ENCODE data around the gene PGAP6. TPM values are rescaled to one million over a fixed set of nuclear protein-coding genes. Genes with fewer than 3 reads are reported as not detected.

Gene PGAP6
- total and polyA plus RNA-seq, 7 experiments from 2014 or later, result 17.0 to 107 (median 52.4) TPM

DNA sequence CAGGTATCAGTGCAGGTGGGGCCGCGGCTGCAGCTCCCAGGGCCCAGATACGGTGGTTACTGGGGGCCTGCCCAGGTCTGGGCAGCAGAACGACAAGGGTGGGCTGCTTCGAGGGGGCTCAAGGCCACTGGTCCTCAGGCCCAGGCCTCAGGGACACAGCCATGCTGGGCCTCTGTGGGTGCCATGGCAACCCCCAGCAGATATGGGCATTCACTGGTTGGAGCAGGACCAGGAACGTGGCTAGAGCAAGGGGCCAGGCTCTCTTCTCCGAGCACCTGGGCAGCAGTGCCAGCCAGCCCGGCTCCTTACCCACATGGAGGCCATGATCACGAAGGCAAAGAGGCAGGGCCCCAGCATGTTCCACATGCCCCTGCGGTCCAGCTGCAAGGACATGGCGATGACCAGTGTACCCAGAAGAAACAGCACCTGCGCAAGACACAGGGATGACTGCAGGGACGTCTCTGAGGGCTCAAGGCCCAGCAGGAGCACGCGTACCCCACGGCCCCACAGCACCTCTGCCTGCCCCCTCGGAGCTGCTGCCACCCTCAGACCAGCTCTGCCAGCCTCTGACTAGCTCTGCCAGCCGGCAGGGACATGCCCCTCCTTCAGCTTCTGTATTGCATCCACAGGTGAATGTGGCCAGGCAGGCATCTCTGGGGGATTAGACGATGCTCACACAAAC is 9.3 kb downstream of the PGAP6 start:
- POLR2A ChIA-PET, result interaction anchor here (2.7 kb wide), 1 partner anchor 9 kb away, joined by 59 read pairs; the partner anchor contains the start of gene PGAP6
- Mint-ChIP-seq H3K4me1 (peaks cover 4 to 26% (median 12%) of the 10 kb centered on the region in 7 donors), H3K27me3 (no peaks in the 10 kb centered on the region), H3K4me3 (no peak overlapping the region), H3K9me3 (no peaks in the 10 kb centered on the region), H3K27ac (peak overlapping the region in 3 of 9 donors; percentile 38 to 81 (median 71)), H3K36me3 (peaks cover 0 to 9% (median 4%) of the 10 kb centered on the region in 5 donors)
- no peaks in the 10 kb centered on the region for H3K27me3 ChIP-seq (ENCODE audit: control insufficient read depth in 2 of 2, insufficient read depth in 2 of 2, low read length in 2 of 2)
- CTCF ChIA-PET, result interaction anchor here (0.5 to 2.3 kb wide), 2 partner anchors 10 to 218 kb away, joined by 4 to 10 read pairs; partner anchors contain the start of gene PGAP6
- peaks cover 10 to 14% of the 10 kb centered on the region in 2 donors for H3K4me1 ChIP-seq (ENCODE audit: control insufficient read depth in 2 of 2, insufficient read depth in 2 of 2, low read length in 2 of 2)
- H3K27ac ChIP-seq (ENCODE audit: low read depth, low read length), result no peak overlapping the region
- ATAC-seq, result no peak
- peaks cover 0 to 80% (median 8%) of the 10 kb centered on the region in 3 experiments for H3K36me3 ChIP-seq (ENCODE audit: control insufficient read depth in 2 of 3, insufficient read depth in 3 of 3, low read length in 3 of 3)
- H3K4me3 ChIP-seq (ENCODE audit: low read length), result no peak overlapping the region
- DNase-seq, result no peak
- intact Hi-C loops (cut with micrococcal nuclease), result loop anchor here (5.0 kb wide), 2 partner anchors 155 to 235 kb away; partner anchors contain the start of genes CAPN15 (in 1 of the 2) and NPRL3 (in 1 of the 2)
- H3K9me3 ChIP-seq (ENCODE audit: control insufficient read depth in 2 of 3, low read length in 3 of 3), result no peaks in the 10 kb centered on the region

DNA sequence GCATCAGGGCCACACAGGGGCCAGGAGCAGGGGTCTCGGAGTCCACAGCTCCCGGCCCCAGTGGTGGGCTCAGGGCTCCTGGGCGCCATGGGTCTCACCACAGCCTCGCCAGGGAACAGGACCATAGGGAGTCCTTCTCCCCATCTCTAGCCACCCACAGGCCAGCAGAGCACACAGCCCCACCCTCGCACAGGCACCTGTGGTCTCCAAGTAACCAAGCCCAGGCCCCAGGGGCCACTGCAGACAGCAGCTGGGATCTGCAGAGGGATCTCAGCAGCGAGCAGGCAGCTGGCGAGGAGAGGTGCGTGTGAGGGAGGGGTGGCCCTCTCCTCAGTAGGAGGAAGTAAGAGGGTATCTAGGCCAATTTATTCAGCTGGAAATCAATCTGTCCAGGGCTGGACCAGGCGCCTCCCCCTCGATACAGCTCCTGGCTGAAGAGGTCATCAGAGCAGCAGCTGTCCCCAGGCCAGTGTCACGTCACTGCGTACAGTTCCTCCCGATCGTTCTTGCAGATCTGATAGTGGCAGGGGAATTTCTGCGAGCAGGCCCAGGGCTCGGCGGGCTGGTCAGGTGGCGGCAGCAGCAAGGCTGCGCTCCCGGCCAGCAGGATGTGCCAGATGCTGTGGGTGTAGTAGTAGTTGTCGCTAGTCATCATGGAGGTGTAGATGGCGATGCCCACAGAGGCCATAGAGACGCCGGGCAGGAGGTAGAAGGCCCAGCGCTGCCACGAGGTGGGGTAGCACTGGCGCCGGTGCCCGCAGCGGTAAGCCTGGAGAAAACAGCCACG is 10.1 kb downstream of the PGAP6 start:
- Histone ChIP-seq H3K4me3 (ENCODE audit: low read length) (no peak overlapping the region), H3K27ac (ENCODE audit: low read depth, low read length) (no peak overlapping the region), H3K4me1 (ENCODE audit: control insufficient read depth in 2 of 2, insufficient read depth in 2 of 2, low read length in 2 of 2) (peaks cover 10 to 14% of the 10 kb centered on the region in 2 donors), H3K27me3 (ENCODE audit: control insufficient read depth in 2 of 2, insufficient read depth in 2 of 2, low read length in 2 of 2) (no peaks in the 10 kb centered on the region), H3K9me3 (ENCODE audit: control insufficient read depth in 2 of 3, low read length in 3 of 3) (no peaks in the 10 kb centered on the region), H3K36me3 (ENCODE audit: control insufficient read depth in 2 of 3, insufficient read depth in 3 of 3, low read length in 3 of 3) (peaks cover 0 to 80% (median 4%) of the 10 kb centered on the region in 3 experiments)
- intact Hi-C loops (cut with micrococcal nuclease), result loop anchor here (5.0 kb wide), 2 partner anchors 156 to 234 kb away; partner anchors contain the start of genes CAPN15 (in 1 of the 2) and NPRL3 (in 1 of the 2)
- ATAC-seq, result no peak
- peaks cover 0 to 13% (median 5%) of the 10 kb centered on the region in 5 donors for H3K36me3 Mint-ChIP-seq
- no peaks in the 10 kb centered on the region for H3K27me3 Mint-ChIP-seq
- ChIA-PET POLR2A (interaction anchor here (1.1 to 2.7 kb wide), 2 partner anchors 10 to 142 kb away, joined by 4 to 59 read pairs; partner anchors contain the start of genes LUC7L and PGAP6), CTCF (interaction anchor here (0.5 to 2.3 kb wide), 4 partner anchors 10 to 308 kb away, joined by 3 to 10 read pairs (median 4); partner anchors contain the start of gene PGAP6)
- no peak for DNase-seq
- peak overlapping the region in 5 of 9 donors; percentile 39 to 81 (median 65) for H3K27ac Mint-ChIP-seq
- peaks cover 4 to 26% (median 13%) of the 10 kb centered on the region in 7 donors for H3K4me1 Mint-ChIP-seq
- H3K9me3 Mint-ChIP-seq, result no peaks in the 10 kb centered on the region
- H3K4me3 Mint-ChIP-seq, result peak overlapping the region in 5 of 10 donors; percentile 29 to 65 (median 45)

DNA sequence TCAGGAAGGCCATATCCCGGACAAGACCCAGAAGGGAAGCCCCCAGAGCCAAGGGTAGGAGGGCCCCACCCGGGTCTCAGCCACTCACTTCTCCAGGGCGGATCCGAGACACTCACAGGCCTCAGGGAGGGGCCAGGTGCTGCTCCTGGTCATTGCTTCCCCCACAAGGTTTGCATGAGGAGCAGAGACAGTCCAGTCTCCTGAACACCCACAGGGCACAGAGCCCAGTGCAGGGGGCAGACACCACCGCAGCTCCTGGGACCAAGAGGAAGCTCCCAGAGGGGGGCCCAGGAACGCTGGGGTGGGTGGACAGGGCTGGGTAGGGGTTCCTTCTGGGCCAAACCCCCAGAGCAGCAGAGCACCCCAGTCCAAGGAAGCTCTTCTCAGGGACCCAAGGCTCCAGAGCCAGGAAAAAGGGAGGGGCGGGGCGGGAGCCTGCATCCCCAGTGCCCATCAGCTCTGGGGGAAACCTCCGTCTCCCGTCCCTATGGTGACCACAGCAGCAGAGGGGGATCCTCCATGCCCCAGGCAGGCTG is 10.7 kb downstream of the PGAP6 start:
- H3K9me3 ChIP-seq (ENCODE audit: control insufficient read depth in 2 of 3, low read length in 3 of 3), result no peaks in the 10 kb centered on the region
- POLR2A ChIA-PET, result interaction anchor here (0.9 to 2.7 kb wide), 6 partner anchors 10 to 143 kb away, joined by 3 to 59 read pairs (median 4); partner anchors contain the start of genes DECR2, LUC7L and PGAP6

DNA sequence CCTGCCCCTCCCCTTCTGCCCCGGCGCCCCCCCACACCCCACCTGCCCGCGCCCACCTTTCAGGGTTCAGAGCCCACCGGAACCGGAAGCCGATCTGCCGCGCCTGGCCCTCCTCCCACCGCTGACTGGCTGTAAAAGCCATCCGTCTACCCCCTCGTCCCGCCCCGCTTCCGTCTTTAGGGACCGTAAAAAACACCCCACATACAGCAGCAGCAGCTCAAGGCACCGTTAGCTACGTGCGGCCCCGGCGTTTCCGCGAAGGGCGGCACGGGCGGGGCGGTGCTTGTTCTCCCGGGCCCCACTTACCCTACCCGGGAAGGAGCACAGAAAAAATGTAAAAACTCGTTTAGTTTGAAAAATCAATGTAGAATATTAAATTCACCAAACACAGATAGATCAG is 11.3 kb downstream of the PGAP6 start, which contains the start of gene MRPL28:
TSS of gene MRPL28 (minus strand) at position 96 of the 400 bp plus-strand sequence. CDS start 320 bp downstream, outside the sequence.
- Mint-ChIP-seq H3K27ac (peak within 1 kb of the TSS; percentile 80 to 96 (median 89)), H3K27me3 (no peaks in the 10 kb centered on the region), H3K9me3 (no peaks in the 10 kb centered on the region), H3K4me1 (peaks cover 4 to 26% (median 13%) of the 10 kb centered on the region in 7 donors), H3K4me3 (peak within 1 kb of the TSS; percentile 81 to 97 (median 90)), H3K36me3 (peaks cover 0 to 13% (median 7%) of the 10 kb centered on the region in 5 donors)
- Histone ChIP-seq H3K9me3 (ENCODE audit: control insufficient read depth in 2 of 3, low read length in 3 of 3) (no peaks in the 10 kb centered on the region), H3K36me3 (ENCODE audit: control insufficient read depth in 2 of 3, insufficient read depth in 3 of 3, low read length in 3 of 3) (peaks cover 0 to 73% (median 4%) of the 10 kb centered on the region in 3 experiments), H3K27ac (ENCODE audit: low read depth, low read length) (peak within 1 kb of the TSS; percentile 67), H3K4me3 (ENCODE audit: low read length) (peak within 1 kb of the TSS; percentile 30), H3K4me1 (ENCODE audit: control insufficient read depth in 2 of 2, insufficient read depth in 2 of 2, low read length in 2 of 2) (peaks cover 10 to 14% of the 10 kb centered on the region in 2 donors), H3K27me3 (ENCODE audit: control insufficient read depth in 2 of 2, insufficient read depth in 2 of 2, low read length in 2 of 2) (no peaks in the 10 kb centered on the region)
- ATAC-seq, result peak; percentile 99
- ChIA-PET CTCF (interaction anchor here (1.0 to 2.3 kb wide), 3 partner anchors 9 to 274 kb away, joined by 3 to 10 read pairs (median 3); partner anchors contain the start of gene PGAP6), POLR2A (interaction anchor here (0.9 to 2.7 kb wide), 6 partner anchors 11 to 142 kb away, joined by 3 to 59 read pairs (median 4); partner anchors contain the start of genes DECR2, LUC7L and PGAP6)
- DNase-seq, result peak; percentile 75 to 93 (median 92)
- intact Hi-C loops (cut with micrococcal nuclease), result loop anchor here (1.0 to 5.0 kb wide), 8 partner anchors 10 to 233 kb away; partner anchors contain the start of genes AXIN1 (in 1 of the 2), CAPN15 (in 1 of the 2), DECR2 (in 1 of the 2) and NPRL3 (in 1 of the 2)

More for the DNA sequence above, 10.7 kb downstream of the PGAP6 start:
- H3K4me1 Mint-ChIP-seq, result peaks cover 4 to 26% (median 13%) of the 10 kb centered on the region in 7 donors
- intact Hi-C loops (cut with micrococcal nuclease), result loop anchor here (1.0 to 5.0 kb wide), 8 partner anchors 9 to 234 kb away; partner anchors contain the start of genes AXIN1 (in 1 of the 2), CAPN15 (in 1 of the 2), DECR2 (in 1 of the 2) and NPRL3 (in 1 of the 2)
- H3K9me3 Mint-ChIP-seq, result no peaks in the 10 kb centered on the region
- no peaks in the 10 kb centered on the region for H3K27me3 ChIP-seq (ENCODE audit: control insufficient read depth in 2 of 2, insufficient read depth in 2 of 2, low read length in 2 of 2)
- H3K27ac Mint-ChIP-seq, result peak overlapping the region; percentile 80 to 96 (median 89)
- H3K4me3 ChIP-seq (ENCODE audit: low read length), result peak overlapping the region; percentile 30
- DNase-seq (no peak), ATAC-seq (no peak)
- H3K4me1 ChIP-seq (ENCODE audit: control insufficient read depth in 2 of 2, insufficient read depth in 2 of 2, low read length in 2 of 2), result peaks cover 10 to 14% of the 10 kb centered on the region in 2 donors
- H3K27me3 Mint-ChIP-seq, result no peaks in the 10 kb centered on the region
- peak overlapping the region; percentile 67 for H3K27ac ChIP-seq (ENCODE audit: low read depth, low read length)
- H3K4me3 Mint-ChIP-seq, result peak overlapping the region; percentile 81 to 97 (median 90)
- H3K36me3 Mint-ChIP-seq, result peaks cover 0 to 13% (median 7%) of the 10 kb centered on the region in 5 donors
- CTCF ChIA-PET, result interaction anchor here (0.6 to 2.3 kb wide), 4 partner anchors 9 to 307 kb away, joined by 3 to 10 read pairs (median 3); partner anchors contain the start of gene PGAP6
- peaks cover 0 to 79% (median 4%) of the 10 kb centered on the region in 3 experiments for H3K36me3 ChIP-seq (ENCODE audit: control insufficient read depth in 2 of 3, insufficient read depth in 3 of 3, low read length in 3 of 3)

DNA sequence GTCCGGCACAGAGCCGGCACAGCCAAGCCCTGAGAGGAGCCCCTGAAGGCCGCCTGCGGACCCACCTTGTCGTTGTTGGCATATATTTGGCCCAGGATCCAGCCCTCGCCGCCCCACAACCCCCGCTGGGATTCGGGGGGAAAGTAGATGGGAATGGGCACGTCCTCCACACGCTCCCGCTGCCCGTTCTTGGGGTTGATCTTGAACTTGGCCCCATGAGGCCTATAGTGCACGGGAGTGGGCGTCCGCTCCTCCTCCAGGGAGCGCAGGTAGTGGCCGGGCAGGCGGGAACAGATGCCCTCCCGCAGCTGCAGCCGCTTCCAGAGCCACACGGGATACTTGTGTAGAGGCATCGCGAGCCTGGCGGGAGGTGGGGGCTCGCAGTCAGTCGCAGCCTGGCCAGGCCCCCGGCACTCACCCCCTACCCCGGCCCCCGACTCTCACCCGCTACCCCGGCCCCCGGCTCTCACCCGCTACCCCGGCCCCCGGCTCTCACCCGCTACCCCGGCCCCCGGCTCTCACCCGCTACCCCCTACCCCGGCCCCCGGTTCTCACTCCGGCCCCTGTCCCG is 11.8 kb downstream of the PGAP6 start:
- peak overlapping the region; percentile 67 for H3K27ac ChIP-seq (ENCODE audit: low read depth, low read length)
- peaks cover 0 to 69% (median 4%) of the 10 kb centered on the region in 3 experiments for H3K36me3 ChIP-seq (ENCODE audit: control insufficient read depth in 2 of 3, insufficient read depth in 3 of 3, low read length in 3 of 3)

More for the DNA sequence above, 11.8 kb downstream of the PGAP6 start:
- H3K4me3 ChIP-seq (ENCODE audit: low read length), result no peak overlapping the region
- peaks cover 10 to 14% of the 10 kb centered on the region in 2 donors for H3K4me1 ChIP-seq (ENCODE audit: control insufficient read depth in 2 of 2, insufficient read depth in 2 of 2, low read length in 2 of 2)
- H3K27me3 Mint-ChIP-seq, result no peaks in the 10 kb centered on the region
- ATAC-seq, result no peak
- POLR2A ChIA-PET, result interaction anchor here (0.9 to 2.7 kb wide), 4 partner anchors 12 to 60 kb away, joined by 3 to 59 read pairs (median 7); partner anchors contain the start of genes DECR2 and PGAP6
- CTCF ChIA-PET, result interaction anchor here (1.0 to 2.3 kb wide), 2 partner anchors 12 to 273 kb away, joined by 3 to 10 read pairs; partner anchors contain the start of gene PGAP6
- H3K9me3 ChIP-seq (ENCODE audit: control insufficient read depth in 2 of 3, low read length in 3 of 3), result no peaks in the 10 kb centered on the region
- DNase-seq, result no peak
- no peaks in the 10 kb centered on the region for H3K9me3 Mint-ChIP-seq
- H3K4me1 Mint-ChIP-seq, result peaks cover 4 to 26% (median 13%) of the 10 kb centered on the region in 7 donors
- no peaks in the 10 kb centered on the region for H3K27me3 ChIP-seq (ENCODE audit: control insufficient read depth in 2 of 2, insufficient read depth in 2 of 2, low read length in 2 of 2)
- H3K4me3 Mint-ChIP-seq, result peak overlapping the region; percentile 45 to 96 (median 86)
- peaks cover 0 to 13% (median 7%) of the 10 kb centered on the region in 5 donors for H3K36me3 Mint-ChIP-seq
- intact Hi-C loops (cut with micrococcal nuclease), result loop anchor here (1.0 to 5.0 kb wide), 8 partner anchors 10 to 233 kb away; partner anchors contain the start of genes AXIN1 (in 1 of the 2), CAPN15 (in 1 of the 2), DECR2 (in 1 of the 2) and NPRL3 (in 1 of the 2)
- H3K27ac Mint-ChIP-seq, result peak overlapping the region in 5 of 9 donors; percentile 41 to 89 (median 87)
